8988T (cell line): ENCODE data around the gene RSPRY1.
"Not testable (repeated sequence)": the region's sequence is repeated elsewhere in the genome, so short reads cannot be mapped to it uniquely, and the experiment has no call there.

Experiments used
- DNase-seq: peaks from one replicate; pipeline ENCODE4 v3.0.0; 2011

RSPRY1 gene

GRCh38 chr16:57256601-57257395, 70.7 kb downstream of the RSPRY1 start:
- DNase-seq: no peak

DNA sequence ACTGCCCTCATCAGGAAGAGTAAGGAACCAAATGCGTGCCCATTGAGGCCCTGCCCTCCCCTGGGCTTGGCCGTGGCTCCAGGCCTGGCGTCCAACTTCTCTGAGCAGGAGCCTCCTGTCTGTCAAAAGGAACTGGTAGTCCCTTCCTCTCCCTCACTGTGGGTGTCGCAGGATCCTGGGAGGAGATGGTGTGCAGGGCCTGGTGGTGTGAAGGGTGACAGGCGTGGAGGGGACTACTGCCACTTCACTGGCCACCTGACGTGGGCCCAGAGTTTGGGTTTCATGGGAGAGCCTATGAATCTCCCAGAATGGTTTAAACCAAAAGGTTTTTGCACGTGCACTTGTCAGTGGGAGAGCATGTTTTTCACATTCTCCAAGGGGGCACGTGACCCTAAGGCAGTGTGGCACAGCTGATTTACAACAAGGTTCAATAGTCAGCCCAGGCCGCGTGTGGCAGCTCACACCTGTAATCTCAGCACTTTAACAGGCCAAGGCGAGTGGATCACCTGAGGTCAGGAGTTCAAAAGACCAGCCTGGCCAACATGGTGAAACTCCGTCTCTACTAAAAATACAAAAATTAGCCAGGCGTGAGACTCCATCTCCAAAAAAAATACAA, 71.4 kb downstream of the RSPRY1 start:
- DNase-seq: no peak

DNA sequence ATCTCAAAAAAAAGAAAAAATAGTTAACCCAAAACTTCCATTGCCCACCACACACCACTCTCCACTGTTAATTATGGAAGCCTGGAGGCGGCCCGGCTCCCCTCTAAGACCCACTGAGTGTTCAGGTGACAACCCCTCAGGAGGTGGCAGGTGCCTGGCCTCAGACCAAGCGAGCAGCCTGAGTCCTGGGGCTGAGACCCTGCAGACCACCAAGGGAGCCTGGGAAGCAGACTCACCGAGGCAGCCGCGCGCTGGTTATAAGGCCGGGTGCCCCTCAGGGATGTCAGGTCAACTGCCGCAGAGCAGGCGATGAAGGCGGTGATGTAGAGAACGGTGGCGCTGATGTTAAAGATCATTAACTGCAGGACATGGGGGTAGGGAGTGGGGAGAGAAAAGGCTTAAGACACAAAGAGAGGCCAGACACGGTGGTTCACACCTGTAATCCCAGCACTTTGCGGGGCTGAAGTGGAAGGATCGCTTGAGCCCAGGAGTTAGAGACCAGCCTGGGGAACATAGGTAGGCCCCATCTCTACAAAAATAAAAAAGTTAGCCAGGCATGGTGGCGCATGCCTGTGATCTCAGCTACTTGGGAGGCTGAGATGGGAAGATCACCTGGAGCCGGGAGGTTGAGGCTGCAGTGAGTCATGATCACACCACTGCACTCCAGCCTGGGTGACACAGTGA, 72.2 kb downstream of the RSPRY1 start:
- DNase-seq: no peak

DNA sequence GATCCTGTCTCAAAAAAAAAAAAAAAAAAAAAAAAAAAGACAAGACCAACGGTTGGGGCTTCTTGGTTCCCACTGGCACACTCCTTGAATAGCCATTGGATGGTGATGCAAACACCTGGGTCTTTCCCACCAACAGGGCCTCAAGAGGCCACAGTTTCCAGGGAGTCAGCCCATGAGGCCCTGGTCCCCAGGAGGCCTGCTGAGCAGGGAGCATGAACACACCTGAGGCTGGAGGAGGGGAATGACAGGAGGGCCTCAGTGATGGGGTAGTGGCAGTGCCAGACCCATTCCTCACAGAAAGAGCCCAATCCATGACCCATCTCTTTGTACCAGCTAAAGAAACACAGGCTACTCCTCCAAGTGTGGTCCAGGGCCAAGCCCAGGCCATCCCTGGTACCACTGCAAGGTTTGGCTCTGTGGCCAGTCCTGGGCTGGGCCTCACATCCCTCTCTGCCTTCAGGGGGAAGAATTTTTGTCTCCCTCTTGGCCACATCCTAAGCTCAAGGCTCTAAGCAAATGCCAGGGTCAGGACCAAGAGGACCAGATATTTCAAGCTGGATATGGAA, 72.9 kb downstream of the RSPRY1 start:
- DNase-seq: no peak

- DNase-seq: no peak
Measured at GRCh38 chr16:57260294-57260929, 74.3 kb downstream of the RSPRY1 start.

- no peak for DNase-seq
Measured at GRCh38 chr16:57261806-57262205, 75.7 kb downstream of the RSPRY1 start.

DNA sequence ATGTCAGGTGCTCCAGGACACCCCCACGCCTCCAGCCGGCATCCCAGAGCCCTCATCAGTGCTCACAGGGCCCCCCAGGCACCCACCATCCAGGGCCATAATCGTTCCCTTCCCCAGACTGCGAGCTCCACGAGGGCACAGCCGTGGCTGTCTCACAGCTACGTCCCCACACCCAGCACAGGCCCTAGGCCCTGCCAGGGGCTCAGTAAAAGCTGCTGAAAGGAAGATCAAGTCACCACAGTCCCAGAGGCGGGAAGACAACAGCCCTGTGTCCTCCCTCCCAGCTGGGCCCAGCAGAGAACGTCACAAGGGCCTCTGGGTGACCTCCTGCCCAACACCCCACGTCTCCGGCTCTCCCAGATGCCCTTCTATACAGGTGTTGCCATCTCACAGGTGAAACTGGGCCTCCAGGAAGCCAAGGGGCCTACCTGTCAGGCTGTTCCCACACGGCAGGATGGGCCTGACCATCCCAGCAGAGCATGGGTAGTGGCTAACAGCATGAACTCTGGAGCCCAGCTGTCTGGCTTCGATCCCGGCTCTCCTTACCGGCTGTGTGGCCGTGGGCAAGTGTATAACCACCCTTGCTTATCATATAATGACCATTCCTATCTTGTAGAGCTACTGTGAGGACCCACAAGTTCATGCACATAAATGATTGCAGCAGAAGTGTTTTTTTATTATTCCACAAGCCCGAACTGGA, 76.9 kb downstream of the RSPRY1 start:
- DNase-seq: no peak

DNA sequence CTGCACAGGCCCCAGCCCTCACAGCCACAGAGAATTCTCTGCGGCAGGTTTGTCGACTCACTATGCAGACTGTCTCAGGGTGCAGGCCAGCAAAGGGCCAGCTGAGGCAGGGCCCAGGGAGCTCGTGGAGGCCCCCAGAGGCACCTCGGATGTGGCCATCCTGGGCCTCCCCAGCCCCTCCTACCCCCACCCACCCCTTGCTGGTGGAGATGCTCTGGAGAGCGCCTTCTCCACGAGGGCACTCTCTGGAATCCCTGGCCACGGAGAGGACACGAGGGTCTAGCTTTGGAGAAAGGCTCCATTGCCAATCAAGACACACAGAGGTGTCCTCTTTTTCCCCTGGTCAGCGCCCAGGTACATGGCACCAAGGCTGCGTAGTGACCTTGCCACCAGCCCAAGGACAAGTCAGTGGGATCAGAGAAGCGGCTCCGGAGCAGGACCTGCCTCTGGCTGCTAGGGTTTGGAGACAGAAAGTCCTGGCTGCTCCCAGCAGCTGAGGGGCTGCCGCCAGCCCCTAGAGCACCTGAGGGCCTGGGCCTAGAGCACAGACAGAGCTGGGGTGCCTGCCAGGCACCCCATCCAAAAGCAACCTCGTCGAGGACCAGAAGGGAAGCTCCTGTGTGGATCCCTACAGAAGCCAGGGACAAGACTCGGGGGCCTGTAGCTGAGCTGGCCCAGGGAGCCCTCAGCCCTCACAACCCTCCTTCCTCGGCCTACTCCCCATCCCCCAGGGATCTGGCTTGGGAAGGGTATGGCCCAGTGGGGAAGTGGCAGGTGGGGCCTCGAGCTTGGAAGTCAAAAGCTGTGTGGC, 77.6 kb downstream of the RSPRY1 start:
- DNase-seq: no peak

- DNase-seq: no peak
Measured at GRCh38 chr16:57264381-57264780, 78.3 kb downstream of the RSPRY1 start.

- no peak for DNase-seq
Measured at GRCh38 chr16:57264950-57265371, 78.8 kb downstream of the RSPRY1 start.

- no peak for DNase-seq
Measured at GRCh38 chr16:57265850-57266530, 79.9 kb downstream of the RSPRY1 start.

DNA sequence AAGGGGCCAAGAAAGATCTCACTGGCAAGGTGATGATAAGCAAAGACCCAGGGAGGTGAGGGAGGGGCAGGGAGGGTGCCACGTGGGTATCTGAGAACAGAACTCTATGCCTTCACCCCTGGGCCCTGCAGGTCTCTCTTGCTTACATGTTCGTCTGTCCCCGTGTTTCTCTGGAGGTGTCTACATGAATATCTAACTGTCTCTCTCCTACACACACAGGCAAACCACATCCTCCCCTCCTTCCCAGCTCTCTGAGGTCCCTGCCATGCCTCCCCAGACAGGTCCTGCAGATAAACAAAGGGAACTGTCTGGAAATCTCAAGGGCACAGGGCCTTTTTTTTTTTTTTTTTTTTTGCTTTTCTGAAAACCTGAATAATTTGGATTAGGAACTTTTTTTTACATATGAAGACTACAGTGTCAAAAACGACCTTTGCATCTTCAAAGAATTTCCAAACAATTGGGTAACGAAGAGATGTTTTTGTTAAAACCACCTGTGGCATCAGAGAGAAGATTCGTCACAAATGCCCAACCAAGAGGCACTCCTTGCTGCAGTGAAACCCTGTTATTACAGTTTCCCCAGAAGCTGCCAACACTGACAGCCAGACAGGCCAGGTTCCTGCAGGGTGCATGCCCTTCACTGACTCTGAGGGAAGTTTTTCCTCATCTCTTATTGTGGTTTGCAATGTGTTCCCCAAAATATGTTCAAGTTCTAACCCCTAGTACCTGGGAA, 80.6 kb downstream of the RSPRY1 start:
- no peak for DNase-seq

DNA sequence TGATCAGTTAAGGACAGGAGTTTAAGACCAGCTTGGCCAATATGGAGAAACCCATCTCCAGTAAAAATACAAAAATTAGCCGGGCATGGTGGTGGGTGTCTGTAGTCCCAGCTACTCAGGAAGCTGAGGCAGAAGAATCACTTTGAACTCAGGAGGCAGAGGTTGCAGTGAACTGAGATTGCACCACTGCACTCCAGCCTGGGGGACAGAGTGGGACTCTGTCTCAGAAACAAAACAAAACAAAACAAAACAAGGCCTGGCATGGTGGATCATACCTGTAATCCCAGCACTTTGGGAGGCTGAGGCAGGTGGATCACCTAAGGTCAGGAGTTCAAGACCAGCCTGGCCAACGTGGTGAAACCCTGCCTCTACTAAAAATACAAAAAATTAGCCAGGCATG, 81.2 kb downstream of the RSPRY1 start:
- not testable (repeated sequence) for DNase-seq

GRCh38 chr16:57268804-57269800, 83.0 kb downstream of the RSPRY1 start:
- DNase-seq: no peak

GRCh38 chr16:57270221-57271062, 84.3 kb downstream of the RSPRY1 start:
- no peak for DNase-seq

DNA sequence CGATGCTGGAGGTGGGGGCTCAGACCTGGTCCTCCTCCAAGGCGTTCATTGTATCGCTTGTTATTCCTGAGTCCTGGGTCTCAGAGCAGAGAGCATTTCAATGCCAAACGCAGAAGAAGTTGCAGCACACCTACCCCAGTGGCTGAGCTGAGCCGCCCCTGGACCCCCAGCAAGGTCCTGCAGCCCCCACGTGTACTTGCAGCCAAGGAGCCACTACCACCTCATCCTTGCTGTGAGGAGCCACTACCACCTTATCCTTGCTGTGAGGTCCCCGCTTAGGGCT, 84.9 kb downstream of the RSPRY1 start:
- DNase-seq: no peak

- DNase-seq: no peak
Measured at GRCh38 chr16:57271867-57272495, 85.9 kb downstream of the RSPRY1 start.

- DNase-seq: no peak
Measured at GRCh38 chr16:57273359-57273758, 87.2 kb downstream of the RSPRY1 start.
